Caco-2 (cell line): ENCODE data around the gene ASTN2. TPM values are rescaled to one million over a fixed set of nuclear protein-coding genes. Genes with fewer than 3 reads are reported as not detected.

ENCODE experiments used
- BruUV-seq: library from RNA; stranded (reverse); fragments of 400-500 nt; replicated peaks from 2 replicates; lab custom pipeline; 2021; lab: Mats Ljungman, UMichigan
- CTCF ChIA-PET: fragments of 300-600 bp; sonication (Branson Sonifier 250); formaldehyde crosslinking; loops from one replicate; lab custom pipeline; 2022; ENCODE audit warnings: antibody characterized with exemption; lab: Charles Lee
- POLR2A ChIA-PET: fragments of 300-600 bp; sonication (Branson Sonifier 250); formaldehyde crosslinking; loops from one replicate; lab custom pipeline; 2022; ENCODE audit warnings: antibody characterized with exemption; lab: Charles Lee
- DNase-seq, 2 experiments: peaks; one replicate each; pipeline versions ENCODE4 v3.0.0 to v3.0.0-alpha.2; 2020 to 2022
- H3K27me3 ChIP-seq: replicated peaks from 2 replicates; pipeline ENCODE4 v1.6.0; 2011; ENCODE audit warnings: low read length; ENCODE audit not compliant: control insufficient read depth, insufficient read depth
- H3K36me3 ChIP-seq: 2 replicates; pipeline ENCODE4 v1.5.1; 2011; ENCODE audit warnings: low read length; ENCODE audit not compliant: control insufficient read depth, insufficient read depth
- H3K4me1 ChIP-seq: fragments of 250-450 bp; sonication (Bioruptor Pico); 2 replicates; pipeline ENCODE4 v1.5.1; 2020; ENCODE audit warnings: mild to moderate bottlenecking
- H3K4me3 ChIP-seq: 2 replicates; pipeline ENCODE4 v1.5.1; 2011; ENCODE audit warnings: low read depth, mild to moderate bottlenecking, control low read depth, low read length
- H3K9me3 ChIP-seq: fragments of 250-450 bp; sonication (Bioruptor Pico); 2 replicates; pipeline ENCODE4 v1.5.1; 2020; ENCODE audit warnings: mild to moderate bottlenecking, moderate library complexity
- H3K27ac Mint-ChIP-seq: one replicate; pipeline ENCODE4 v1.8.0; 2022; ENCODE audit warnings: mixed read lengths; ENCODE audit not compliant: unreplicated experiment
- H3K27me3 Mint-ChIP-seq: one replicate; pipeline ENCODE4 v1.8.0; 2022; ENCODE audit warnings: mixed read lengths; ENCODE audit not compliant: insufficient read depth, unreplicated experiment
- H3K36me3 Mint-ChIP-seq: one replicate; pipeline ENCODE4 v1.8.0; 2022; ENCODE audit warnings: mild to moderate bottlenecking, mixed read lengths; ENCODE audit not compliant: insufficient read depth, unreplicated experiment
- H3K4me1 Mint-ChIP-seq: one replicate; pipeline ENCODE4 v1.8.0; 2022; ENCODE audit warnings: low read depth, mixed read lengths; ENCODE audit not compliant: unreplicated experiment
- H3K4me3 Mint-ChIP-seq: one replicate; pipeline ENCODE4 v1.8.0; 2022; ENCODE audit warnings: mild to moderate bottlenecking, moderate library complexity, mixed read lengths; ENCODE audit not compliant: unreplicated experiment
- H3K9me3 Mint-ChIP-seq: one replicate; pipeline ENCODE4 v1.8.0; 2022; ENCODE audit warnings: mixed read lengths; ENCODE audit not compliant: unreplicated experiment
- intact Hi-C: fragments of 100-400 bp; cut with micrococcal nuclease; formaldehyde crosslinking; loops from one replicate; pipeline ENCODE4 v1.10.0; 2022; ENCODE audit not compliant: unreplicated experiment
- total RNA-seq: library from RNA; stranded (reverse); gene quantifications from 2 replicates; pipeline ENCODE4 v1.2.3, GENCODE V29; 2022
- TF ChIP-seq, protein P1 (sequence below), 2 experiments: fragments of 200-600 bp in 1 of 2; IDR thresholded peaks; 1 replicate in 1 of 2; 2 replicates in 1 of 2; pipeline versions ENCODE4 v1.5.1 to v1.8.0; 2011 to 2022; ENCODE audit warnings: antibody characterized with exemption in 1 of 2, control low read depth in 1 of 2, inconsistent platforms in 1 of 2, low read depth in 1 of 2, low read length in 1 of 2, mild to moderate bottlenecking in 1 of 2, moderate library complexity in 1 of 2; ENCODE audit not compliant: insufficient read depth in 1 of 2, severe bottlenecking in 1 of 2, unreplicated experiment in 1 of 2

ASTN2 gene
- total RNA-seq, 1 experiment from 2014 or later, result 12.7 TPM

DNA sequence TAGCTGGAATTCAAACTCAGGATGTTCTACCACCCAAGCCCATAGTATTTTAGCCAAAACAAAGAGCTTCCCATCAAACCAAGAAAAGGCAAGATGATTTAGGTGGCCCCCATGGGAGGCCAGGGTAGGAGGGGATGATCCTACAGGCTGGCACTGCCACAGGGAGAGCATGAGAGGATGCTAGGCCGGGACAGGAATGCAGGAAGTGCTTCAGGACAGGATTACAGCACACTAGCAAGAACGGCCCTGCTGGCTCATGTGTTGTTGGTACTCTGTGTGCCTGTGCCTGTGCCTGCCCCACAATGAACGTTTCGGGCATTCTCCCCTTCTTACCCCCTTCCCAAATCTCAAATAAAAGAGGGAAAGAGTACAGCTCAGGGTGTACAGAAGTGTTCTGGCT lies 838.5 kb downstream of the ASTN2 start:
- H3K27me3 Mint-ChIP-seq, result no peaks in the 10 kb centered on the region
- H3K36me3 Mint-ChIP-seq, result no peaks in the 10 kb centered on the region
- CTCF ChIA-PET, result no interaction called here
- POLR2A ChIA-PET, result interaction anchor here (0.6 kb wide), 1 partner anchor 9 kb away, joined by 3 read pairs; no protein-coding TSS in a partner anchor
- no peak overlapping the region for H3K4me3 Mint-ChIP-seq
- Histone ChIP-seq H3K9me3 (no peaks in the 10 kb centered on the region), H3K4me3 (no peak overlapping the region), H3K4me1 (peaks cover 52% of the 10 kb centered on the region), H3K27me3 (no peaks in the 10 kb centered on the region), H3K36me3 (no peaks in the 10 kb centered on the region)
- no TSS peak for BruUV-seq
- TF ChIP-seq, protein P1, sequence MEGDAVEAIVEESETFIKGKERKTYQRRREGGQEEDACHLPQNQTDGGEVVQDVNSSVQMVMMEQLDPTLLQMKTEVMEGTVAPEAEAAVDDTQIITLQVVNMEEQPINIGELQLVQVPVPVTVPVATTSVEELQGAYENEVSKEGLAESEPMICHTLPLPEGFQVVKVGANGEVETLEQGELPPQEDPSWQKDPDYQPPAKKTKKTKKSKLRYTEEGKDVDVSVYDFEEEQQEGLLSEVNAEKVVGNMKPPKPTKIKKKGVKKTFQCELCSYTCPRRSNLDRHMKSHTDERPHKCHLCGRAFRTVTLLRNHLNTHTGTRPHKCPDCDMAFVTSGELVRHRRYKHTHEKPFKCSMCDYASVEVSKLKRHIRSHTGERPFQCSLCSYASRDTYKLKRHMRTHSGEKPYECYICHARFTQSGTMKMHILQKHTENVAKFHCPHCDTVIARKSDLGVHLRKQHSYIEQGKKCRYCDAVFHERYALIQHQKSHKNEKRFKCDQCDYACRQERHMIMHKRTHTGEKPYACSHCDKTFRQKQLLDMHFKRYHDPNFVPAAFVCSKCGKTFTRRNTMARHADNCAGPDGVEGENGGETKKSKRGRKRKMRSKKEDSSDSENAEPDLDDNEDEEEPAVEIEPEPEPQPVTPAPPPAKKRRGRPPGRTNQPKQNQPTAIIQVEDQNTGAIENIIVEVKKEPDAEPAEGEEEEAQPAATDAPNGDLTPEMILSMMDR (IDR thresholded peaks at IDR 0.05; ENCODE audit: insufficient read depth in 1 of 2, low read depth in 1 of 2, low read length in 1 of 2, severe bottlenecking in 1 of 2, unreplicated experiment in 1 of 2), result no peak
- no peaks in the 10 kb centered on the region for H3K9me3 Mint-ChIP-seq
- no peak for DNase-seq
- peaks cover 18% of the 10 kb centered on the region for H3K4me1 Mint-ChIP-seq
- intact Hi-C loops, result no loop called here
- no peak overlapping the region for H3K27ac Mint-ChIP-seq

DNA sequence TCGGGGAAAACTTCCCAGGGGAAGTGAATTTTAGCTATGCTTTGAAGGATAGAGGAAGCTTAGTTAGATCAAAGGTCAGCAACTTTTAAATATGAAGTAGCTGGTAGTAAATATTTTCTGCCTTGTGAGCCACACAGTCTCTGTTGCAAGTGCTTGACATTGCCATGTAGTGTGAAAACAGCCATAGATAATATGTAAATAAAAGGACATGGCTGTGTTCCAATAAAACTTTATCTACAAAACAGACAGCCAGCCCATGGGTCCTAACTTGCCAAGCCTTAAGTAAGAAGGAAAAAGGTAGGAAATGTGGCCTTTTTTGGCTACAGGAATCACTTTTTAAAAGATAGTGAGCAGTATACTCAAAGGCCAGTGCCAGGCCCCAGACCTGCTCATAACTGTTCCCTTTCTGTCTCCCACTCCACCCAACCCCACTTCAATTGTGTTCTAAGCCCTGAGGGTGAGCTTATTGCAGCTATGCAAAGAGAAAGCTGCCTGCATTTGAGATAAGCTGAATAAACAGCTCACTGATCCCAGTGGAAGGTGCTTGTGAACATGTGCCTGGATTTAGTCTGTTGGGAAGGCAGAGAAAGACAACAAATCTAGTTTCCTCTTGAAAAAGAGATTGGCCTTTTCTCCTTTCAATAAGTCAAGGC lies 840.7 kb downstream of the ASTN2 start:
- peak; percentile 84 to 86 for DNase-seq
- Histone ChIP-seq H3K36me3 (no peaks in the 10 kb centered on the region), H3K4me1 (peaks cover 53% of the 10 kb centered on the region), H3K4me3 (no peak overlapping the region), H3K9me3 (no peaks in the 10 kb centered on the region), H3K27me3 (no peaks in the 10 kb centered on the region)
- no TSS peak for BruUV-seq
- ChIA-PET CTCF (interaction anchor here (1.0 to 2.3 kb wide), 4 partner anchors 10 to 412 kb away, joined by 3 to 14 read pairs (median 4); partner anchors contain the start of gene TRIM32), POLR2A (no interaction called here)
- Mint-ChIP-seq H3K27ac (peak overlapping the region; percentile 56), H3K4me1 (peaks cover 18% of the 10 kb centered on the region), H3K4me3 (peak overlapping the region; percentile 40), H3K9me3 (no peaks in the 10 kb centered on the region), H3K27me3 (no peaks in the 10 kb centered on the region), H3K36me3 (no peaks in the 10 kb centered on the region)
- TF ChIP-seq, protein P1 (IDR thresholded peaks at IDR 0.05; ENCODE audit: insufficient read depth in 1 of 2, low read depth in 1 of 2, low read length in 1 of 2, severe bottlenecking in 1 of 2, unreplicated experiment in 1 of 2), result no peak
- intact Hi-C loops, result loop anchor here (1.0 to 5.0 kb wide), 9 partner anchors 8 to 691 kb away; no protein-coding TSS in a partner anchor

DNA sequence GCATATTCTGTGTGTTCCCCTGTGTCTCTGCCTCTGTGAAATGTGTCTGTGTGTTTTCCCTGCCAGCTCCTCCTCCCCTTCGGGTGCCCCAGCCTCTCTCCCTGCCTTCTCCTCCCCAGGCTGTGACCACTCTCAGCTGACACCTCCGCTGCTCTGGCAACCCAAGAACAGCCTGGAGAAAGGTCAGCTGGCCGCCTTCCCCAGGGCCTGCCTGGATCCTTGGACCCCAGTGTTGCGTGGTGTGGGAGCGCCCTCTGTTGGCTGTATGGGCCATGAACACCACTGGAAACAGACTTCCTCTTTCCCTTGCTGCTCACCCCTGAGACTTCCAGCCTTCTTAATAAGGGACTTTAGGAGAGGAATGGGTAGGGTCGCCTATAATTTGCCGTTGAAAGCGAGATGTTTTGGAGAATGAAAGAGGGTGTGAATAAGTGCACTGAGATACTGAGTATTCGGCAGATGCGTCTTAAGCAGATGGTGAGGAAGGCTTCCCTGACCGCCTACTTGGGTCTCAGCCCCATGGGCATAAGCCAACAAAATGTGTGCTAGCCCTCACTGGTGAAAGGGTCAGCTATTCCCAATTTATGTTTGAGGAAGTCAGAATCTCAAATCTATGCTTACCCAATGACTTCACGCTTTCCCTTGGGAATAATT lies 842.6 kb downstream of the ASTN2 start:
- intact Hi-C loops, result loop anchor here (1.0 to 5.0 kb wide), 7 partner anchors 77 to 981 kb away; no protein-coding TSS in a partner anchor
- peaks cover 64% of the 10 kb centered on the region for H3K4me1 ChIP-seq
- no peaks in the 10 kb centered on the region for H3K36me3 Mint-ChIP-seq
- ChIA-PET POLR2A (no interaction called here), CTCF (interaction anchor here (0.6 to 1.4 kb wide), 3 partner anchors 69 to 319 kb away, joined by 3 to 5 read pairs (median 3); no protein-coding TSS in a partner anchor)
- H3K36me3 ChIP-seq, result no peaks in the 10 kb centered on the region
- DNase-seq, result peak; percentile 82 to 86
- H3K27me3 ChIP-seq, result no peaks in the 10 kb centered on the region
- H3K4me1 Mint-ChIP-seq, result peaks cover 23% of the 10 kb centered on the region
- H3K27ac Mint-ChIP-seq, result no peak overlapping the region
- H3K4me3 Mint-ChIP-seq, result no peak overlapping the region
- no TSS peak for BruUV-seq
- H3K9me3 ChIP-seq, result no peaks in the 10 kb centered on the region
- no peaks in the 10 kb centered on the region for H3K9me3 Mint-ChIP-seq
- TF ChIP-seq, protein P1 (IDR thresholded peaks at IDR 0.05; ENCODE audit: insufficient read depth in 1 of 2, low read depth in 1 of 2, low read length in 1 of 2, severe bottlenecking in 1 of 2, unreplicated experiment in 1 of 2), result peak; percentile 91 to 95
- no peaks in the 10 kb centered on the region for H3K27me3 Mint-ChIP-seq
- H3K4me3 ChIP-seq, result no peak overlapping the region
